ENCODE results near the gene CCDC89. TPM values are rescaled to one million over a fixed set of nuclear protein-coding genes. Genes with fewer than 3 reads are reported as not detected.

The CCDC89 gene
- total RNA-seq, 1 donor = 4.2 TPM

DNA sequence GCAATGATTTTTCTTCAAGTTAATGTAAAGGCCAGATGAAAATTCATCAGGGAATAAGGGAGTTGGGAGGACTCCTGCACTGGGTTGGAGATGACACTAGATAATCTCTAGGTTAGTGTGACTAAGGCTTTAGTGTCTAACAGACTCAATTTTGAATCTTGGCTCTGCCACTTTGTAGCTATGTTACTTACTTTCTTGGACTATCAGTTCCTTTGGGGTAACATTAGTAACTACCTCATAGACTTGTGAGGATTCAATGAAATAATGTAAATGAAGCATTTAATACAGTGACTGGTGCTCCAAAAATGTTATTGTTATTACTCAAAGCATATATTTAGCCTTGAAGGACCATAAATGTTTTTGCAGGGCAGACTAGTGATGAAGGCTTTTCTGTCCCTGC, 9.6 kb upstream of the CCDC89 start:
- H3K4me3 ChIP-seq (ENCODE audit: low read depth, low read length) = no peak overlapping the region
- TF ChIP-seq, protein P1, sequence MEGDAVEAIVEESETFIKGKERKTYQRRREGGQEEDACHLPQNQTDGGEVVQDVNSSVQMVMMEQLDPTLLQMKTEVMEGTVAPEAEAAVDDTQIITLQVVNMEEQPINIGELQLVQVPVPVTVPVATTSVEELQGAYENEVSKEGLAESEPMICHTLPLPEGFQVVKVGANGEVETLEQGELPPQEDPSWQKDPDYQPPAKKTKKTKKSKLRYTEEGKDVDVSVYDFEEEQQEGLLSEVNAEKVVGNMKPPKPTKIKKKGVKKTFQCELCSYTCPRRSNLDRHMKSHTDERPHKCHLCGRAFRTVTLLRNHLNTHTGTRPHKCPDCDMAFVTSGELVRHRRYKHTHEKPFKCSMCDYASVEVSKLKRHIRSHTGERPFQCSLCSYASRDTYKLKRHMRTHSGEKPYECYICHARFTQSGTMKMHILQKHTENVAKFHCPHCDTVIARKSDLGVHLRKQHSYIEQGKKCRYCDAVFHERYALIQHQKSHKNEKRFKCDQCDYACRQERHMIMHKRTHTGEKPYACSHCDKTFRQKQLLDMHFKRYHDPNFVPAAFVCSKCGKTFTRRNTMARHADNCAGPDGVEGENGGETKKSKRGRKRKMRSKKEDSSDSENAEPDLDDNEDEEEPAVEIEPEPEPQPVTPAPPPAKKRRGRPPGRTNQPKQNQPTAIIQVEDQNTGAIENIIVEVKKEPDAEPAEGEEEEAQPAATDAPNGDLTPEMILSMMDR (IDR thresholded peaks at IDR 0.05; ENCODE audit: insufficient read depth, low read length) = no peak
- DNase-seq (ENCODE audit: low read depth) = no peak

DNA sequence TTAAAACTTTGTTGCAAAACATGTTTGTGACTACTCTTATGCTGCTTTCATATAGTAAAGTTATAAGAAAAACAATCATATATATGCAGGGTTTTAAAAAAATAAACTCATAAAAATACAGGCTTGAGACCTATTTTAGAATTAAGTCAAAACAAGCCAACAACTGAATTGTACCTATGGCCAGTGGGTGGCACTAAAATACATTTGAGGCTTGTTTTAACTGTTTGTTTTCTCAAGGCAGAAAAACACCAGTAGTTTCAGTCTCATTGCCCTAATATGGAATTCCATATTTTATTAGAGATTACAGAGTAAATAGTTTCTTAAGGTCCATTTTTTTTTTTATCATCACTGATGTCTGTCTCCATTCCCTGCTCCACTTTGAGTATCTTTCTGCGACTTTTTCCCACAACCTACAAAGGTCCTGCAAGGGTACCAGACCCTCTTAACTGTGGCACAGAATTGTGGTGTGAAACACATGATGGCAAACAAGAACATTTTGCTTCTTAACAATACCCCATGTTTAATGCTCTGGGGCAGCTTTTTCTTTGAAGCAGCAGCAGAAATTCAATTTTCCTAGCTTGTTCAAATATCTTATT, 8.5 kb upstream of the CCDC89 start:
- DNase-seq (ENCODE audit: low read depth) = peak; percentile 70
- no peak overlapping the region for H3K4me3 ChIP-seq (ENCODE audit: low read depth, low read length)
- TF ChIP-seq, protein P1 (IDR thresholded peaks at IDR 0.05; ENCODE audit: insufficient read depth, low read length) = peak; percentile 60

DNA sequence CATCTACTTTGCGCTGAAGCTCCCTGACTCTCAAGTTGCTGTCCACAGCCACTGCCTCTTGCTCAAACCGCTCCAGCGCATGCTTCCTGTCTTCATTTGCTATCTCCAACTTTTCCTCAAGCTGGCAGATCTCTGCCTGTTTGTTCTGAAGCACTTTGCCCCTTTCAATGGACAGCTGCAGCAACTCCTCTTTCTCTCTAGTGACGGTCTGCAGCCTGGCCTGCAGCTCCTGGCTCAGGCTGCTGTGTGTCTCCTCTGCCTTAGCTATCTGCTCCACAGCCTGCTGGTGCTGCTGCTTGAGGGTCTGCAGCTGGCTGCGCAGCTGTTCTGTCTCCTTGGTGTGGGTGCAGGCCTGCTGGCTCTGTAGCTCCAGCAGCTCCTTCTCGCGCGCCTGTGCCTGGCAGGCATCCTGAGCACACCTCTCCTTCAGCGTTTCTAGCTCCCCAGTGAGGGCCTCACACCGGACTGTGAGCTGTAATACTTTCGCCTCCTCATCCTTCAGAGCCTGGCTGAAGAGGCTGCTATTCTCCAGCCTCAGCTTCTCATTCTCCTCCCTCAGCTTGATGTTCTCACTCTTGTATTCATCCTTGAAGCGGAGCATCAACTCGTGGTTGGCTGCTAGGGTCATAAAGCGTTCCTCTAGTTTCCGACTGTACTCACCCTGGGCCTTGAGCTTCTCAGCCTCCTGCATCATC, 723 bp downstream of the CCDC89 start:
- TF ChIP-seq, protein P1 (IDR thresholded peaks at IDR 0.05; ENCODE audit: insufficient read depth, low read length) = no peak
- peak overlapping the region; percentile 78 for H3K4me3 ChIP-seq (ENCODE audit: low read depth, low read length)

DNA sequence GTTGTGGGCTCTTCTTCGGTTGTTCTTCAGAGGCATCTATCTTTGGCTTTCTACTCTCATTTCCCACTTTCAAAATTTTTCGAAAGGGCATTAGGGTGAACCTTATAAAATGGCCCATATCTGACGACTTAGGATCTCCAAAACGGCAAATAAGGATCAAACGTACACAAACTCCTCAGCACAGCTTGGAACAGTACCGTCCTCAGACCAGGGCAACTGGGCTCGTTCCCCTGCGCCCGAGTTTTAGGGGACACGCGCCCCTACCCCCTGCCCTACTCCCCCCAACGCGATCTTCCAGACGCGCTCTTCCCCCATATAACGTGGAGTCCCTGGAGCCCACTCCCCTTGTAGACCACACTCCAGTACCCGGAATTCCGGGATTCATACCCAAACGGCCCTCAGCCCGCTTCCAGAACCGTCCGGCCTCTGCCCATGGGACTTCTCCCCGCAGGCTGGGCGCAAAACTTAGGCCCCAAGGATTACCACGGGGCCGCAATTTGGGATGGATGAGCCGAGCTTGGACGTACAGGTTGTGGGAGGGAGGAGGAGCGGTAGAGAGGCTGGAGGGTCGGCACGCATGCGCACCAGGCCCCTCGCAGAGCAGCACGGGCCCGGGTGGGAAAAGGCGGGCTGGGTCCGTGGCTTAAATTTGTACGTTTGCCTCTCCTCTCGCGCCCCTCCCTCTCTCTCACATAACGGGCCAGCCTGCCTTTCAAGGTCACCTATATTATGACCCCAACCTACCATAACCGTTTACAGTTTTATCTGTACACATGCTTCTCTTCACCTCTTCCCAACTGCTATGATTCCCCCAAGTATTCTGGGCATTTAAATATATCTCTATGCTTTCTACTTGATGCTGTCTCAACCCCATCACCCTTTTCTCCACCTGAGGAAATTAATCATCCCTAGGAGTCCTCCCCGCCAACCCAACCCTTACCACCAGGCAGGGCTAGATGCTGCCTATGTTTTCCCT, 3.4 kb downstream of the CCDC89 start:
- TF ChIP-seq, protein P1 (IDR thresholded peaks at IDR 0.05; ENCODE audit: insufficient read depth, low read length) = no peak

More for the DNA sequence above, 723 bp downstream of the CCDC89 start:
- DNase-seq (ENCODE audit: low read depth) = peak; percentile 33

DNA sequence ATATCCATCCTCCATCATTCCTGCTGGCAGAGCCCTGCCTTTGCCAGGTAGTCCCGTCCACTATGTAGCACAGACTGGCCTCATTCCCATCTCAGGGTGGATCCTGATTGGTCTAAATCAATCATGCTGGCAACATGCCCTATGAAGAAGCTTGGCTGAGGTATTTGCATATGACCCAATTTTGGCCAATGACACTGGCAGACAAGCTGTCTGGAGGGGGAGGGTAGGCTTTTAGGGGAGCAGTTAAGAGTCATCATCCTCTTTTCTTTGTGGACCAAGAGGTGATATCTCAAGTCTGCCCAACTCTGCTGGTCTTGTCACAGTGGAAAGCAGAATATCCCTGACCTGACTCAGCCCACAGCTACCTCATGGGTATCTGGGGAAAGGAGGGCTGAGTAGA, 5.1 kb downstream of the CCDC89 start:
- TF ChIP-seq, protein P1 (IDR thresholded peaks at IDR 0.05; ENCODE audit: insufficient read depth, low read length) = no peak
- no peak for DNase-seq (ENCODE audit: low read depth)
- no peak overlapping the region for H3K4me3 ChIP-seq (ENCODE audit: low read depth, low read length)

More for the DNA sequence above, 3.4 kb downstream of the CCDC89 start:
- peak overlapping the region; percentile 71 for H3K4me3 ChIP-seq (ENCODE audit: low read depth, low read length)
- DNase-seq (ENCODE audit: low read depth) = peak; percentile 60

DNA sequence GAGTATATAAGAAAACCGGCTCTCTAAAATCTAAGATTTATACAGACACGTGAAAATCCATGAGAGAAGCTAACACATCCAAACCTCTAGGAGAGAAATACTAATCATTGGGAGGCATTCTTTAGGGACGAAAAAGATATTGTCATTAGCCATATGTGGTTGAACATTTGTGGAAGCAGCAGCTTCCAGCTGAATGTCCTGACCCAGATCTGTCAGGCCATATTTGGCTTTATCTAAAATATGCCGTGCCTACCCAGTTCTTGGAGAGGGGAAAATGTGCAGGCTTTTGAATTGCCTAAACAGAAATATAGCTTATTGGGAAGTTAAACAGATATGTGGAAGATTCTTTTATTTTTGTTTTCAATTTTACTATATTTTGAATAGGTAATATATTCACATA, 6.4 kb downstream of the CCDC89 start:
- TF ChIP-seq, protein P1 (IDR thresholded peaks at IDR 0.05; ENCODE audit: insufficient read depth, low read length) = no peak
- no peak overlapping the region for H3K4me3 ChIP-seq (ENCODE audit: low read depth, low read length)
- DNase-seq (ENCODE audit: low read depth) = no peak

Data from fibroblast of the aortic adventitia (primary cell).